GM23338 (cell line): ENCODE results near the gene ARL5B. TPM values are rescaled to one million over a fixed set of nuclear protein-coding genes. Genes with fewer than 3 reads are reported as not detected.

Source experiments
- ATAC-seq: fragments of 200-7000 bp; cut with Tn5 transposase; 3 replicates; pipeline ENCODE4 v1.9.1; 2020
- DNase-seq: peaks from one replicate; pipeline ENCODE4 v3.0.0-alpha.2; 2015; ENCODE audit warnings: low spot score
- H2AFZ ChIP-seq: fragments of 200-600 bp; sonication (generic); 2 replicates; pipeline ENCODE4 v1.8.0; 2016; ENCODE audit warnings: antibody characterized with exemption, mild to moderate bottlenecking, moderate library complexity
- H3F3A ChIP-seq: fragments of 200-600 bp; sonication (generic); replicated peaks from 2 replicates; pipeline ENCODE4 v1.8.0; 2017; ENCODE audit warnings: antibody characterized with exemption, mixed run types, low read depth
- H3K27ac ChIP-seq: fragments of 200-600 bp; sonication (generic); 2 replicates; pipeline ENCODE4 v1.6.1; 2016; ENCODE audit warnings: low read depth
- H3K27me3 ChIP-seq: fragments of 200-600 bp; sonication (generic); 2 replicates; pipeline ENCODE4 v1.8.0; 2016; ENCODE audit warnings: mild to moderate bottlenecking, mixed run types, moderate library complexity; ENCODE audit not compliant: insufficient read depth
- H3K36me3 ChIP-seq: fragments of 200-600 bp; sonication (generic); 2 replicates; pipeline ENCODE4 v1.8.0; 2016; ENCODE audit warnings: mild to moderate bottlenecking; ENCODE audit not compliant: insufficient read depth
- H3K4me1 ChIP-seq: fragments of 200-600 bp; sonication (generic); 2 replicates; pipeline ENCODE4 v1.8.0; 2016; ENCODE audit warnings: mild to moderate bottlenecking, moderate library complexity; ENCODE audit not compliant: insufficient read depth
- H3K4me2 ChIP-seq: fragments of 200-600 bp; sonication (generic); 2 replicates; pipeline ENCODE4 v1.7.1; 2017; ENCODE audit warnings: mixed run types
- H3K4me3 ChIP-seq: fragments of 200-600 bp; sonication (generic); 2 replicates; pipeline ENCODE4 v1.6.1; 2016; ENCODE audit warnings: mixed run types
- H3K79me2 ChIP-seq: fragments of 200-600 bp; sonication (generic); replicated peaks from 2 replicates; pipeline ENCODE4 v1.8.0; 2017; ENCODE audit warnings: mild to moderate bottlenecking; ENCODE audit not compliant: insufficient read depth
- H3K9me2 ChIP-seq: fragments of 200-600 bp; sonication (generic); 2 replicates; pipeline ENCODE4 v1.8.0; 2017; ENCODE audit not compliant: insufficient read depth
- H4K20me1 ChIP-seq: fragments of 200-600 bp; sonication (generic); replicated peaks from 2 replicates; pipeline ENCODE4 v1.8.0; 2017; ENCODE audit warnings: mild to moderate bottlenecking; ENCODE audit not compliant: insufficient read depth
- H3K27ac Mint-ChIP-seq: 2 replicates; pipeline ENCODE4 v1.8.0; 2020; ENCODE audit warnings: inconsistent platforms, mild to moderate bottlenecking, moderate library complexity, mixed read lengths
- H3K27me3 Mint-ChIP-seq: 3 replicates; pipeline ENCODE4 v1.8.0; 2022; ENCODE audit warnings: low read depth, mild to moderate bottlenecking, moderate library complexity, mixed read lengths, inconsistent platforms; ENCODE audit not compliant: insufficient read depth, poor library complexity
- H3K36me3 Mint-ChIP-seq: 3 replicates; pipeline ENCODE4 v1.8.0; 2021; ENCODE audit warnings: low read depth, mild to moderate bottlenecking, inconsistent platforms, moderate library complexity, mixed read lengths
- H3K4me1 Mint-ChIP-seq: 3 replicates; pipeline ENCODE4 v1.8.0; 2020; ENCODE audit warnings: mild to moderate bottlenecking, inconsistent platforms, mixed read lengths
- H3K4me3 Mint-ChIP-seq: 3 replicates; pipeline ENCODE4 v1.8.0; 2021; ENCODE audit warnings: moderate library complexity, mild to moderate bottlenecking, inconsistent platforms, mixed read lengths
- H3K9me3 Mint-ChIP-seq: 3 replicates; pipeline ENCODE4 v1.8.0; 2020; ENCODE audit warnings: moderate library complexity, mild to moderate bottlenecking, inconsistent platforms, mixed read lengths
- CREB1 ChIP-seq: fragments of 250-450 bp; sonication (Bioruptor Pico); IDR thresholded peaks from 2 replicates; pipeline ENCODE4 v1.5.0; 2020; ENCODE audit warnings: low read depth, mild to moderate bottlenecking, moderate library complexity
- EZH2phosphoT487 ChIP-seq: fragments of 200-600 bp; sonication (generic); IDR thresholded peaks from one replicate; pipeline ENCODE4 v1.8.1; 2018; ENCODE audit warnings: antibody characterized with exemption; ENCODE audit not compliant: unreplicated experiment
- ZNF114 ChIP-seq: fragments of 250-450 bp; sonication (Bioruptor Pico); IDR thresholded peaks from 2 replicates; pipeline ENCODE4 v1.5.0; 2020; ENCODE audit warnings: mild to moderate bottlenecking, moderate library complexity
- polyA plus RNA-seq: library from polyadenylated mRNA; unstranded; fragments of >200 nt; fragmentation: Nextera tagmentation; extraction: Ambion mirVana; gene quantifications from 2 replicates; pipeline ENCODE4 v1.2.1, GENCODE V29; 2016
- total RNA-seq: library from RNA; depleted of rRNA; stranded (reverse); fragments of >200 nt; shearing (Covaris generic); gene quantifications from 2 replicates; pipeline ENCODE4 v1.2.3, GENCODE V29; 2014
- TF ChIP-seq, protein P1 (sequence below): IDR thresholded peaks from one replicate; pipeline ENCODE4 v1.6.1; 2018; ENCODE audit warnings: antibody characterized with exemption; ENCODE audit not compliant: unreplicated experiment
- TF ChIP-seq, protein P2 (sequence below), 2 experiments: fragments of 200-600 bp in 1 of 2; sonication (generic) in 1 of 2; conservative IDR thresholded peaks; 2 replicates each; pipeline versions ENCODE4 v1.5.1 to v1.6.1; 2016 to 2017; ENCODE audit warnings: antibody characterized with exemption in 2 of 2, low read depth in 2 of 2, mild to moderate bottlenecking in 2 of 2, moderate library complexity in 1 of 2

ARL5B gene
- total and polyA plus RNA-seq, 2 experiments from 2014 or later = 22.8 to 76.4 TPM

DNA sequence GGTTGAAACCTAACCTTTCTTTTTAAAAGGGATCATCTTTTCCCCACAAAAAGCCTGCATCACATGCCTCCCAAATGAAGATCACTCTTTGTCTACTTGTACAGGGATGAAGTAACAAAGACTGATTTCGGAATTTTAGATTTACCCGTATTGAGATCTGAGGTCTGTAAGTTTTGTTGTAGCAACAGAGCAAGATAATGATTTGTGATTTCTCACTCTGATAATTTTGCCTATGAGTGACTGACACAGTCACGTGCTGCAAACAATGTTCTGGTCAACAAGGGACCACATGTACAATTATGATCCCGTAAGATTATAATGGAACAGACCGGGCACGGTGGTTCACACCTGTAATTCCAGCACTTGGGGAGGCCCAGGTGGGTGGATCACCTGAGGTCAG lies 31.3 kb downstream of the ARL5B start:
- Mint-ChIP-seq H3K4me3 (no peak overlapping the region), H3K27ac (no peak overlapping the region), H3K9me3 (no peaks in the 10 kb centered on the region; the same call in 2 of the 3 replicates), H3K27me3 (peaks cover 5% of the 10 kb centered on the region), H3K36me3 (no peaks in the 10 kb centered on the region), H3K4me1 (no peaks in the 10 kb centered on the region)
- H3K9me2 ChIP-seq = no peaks in the 10 kb centered on the region
- no peak overlapping the region for H2AFZ ChIP-seq
- no peaks in the 10 kb centered on the region for H3K36me3 ChIP-seq
- 0 out of 2 replicates have a peak, but pooled peaks cover 6% of the 10 kb centered on the region for H3K4me1 ChIP-seq
- no peak overlapping the region for H3K4me2 ChIP-seq
- no peak for DNase-seq
- no peaks in the 10 kb centered on the region for H3K27me3 ChIP-seq
- ATAC-seq = no peak
- no peaks in the 10 kb centered on the region for H4K20me1 ChIP-seq
- TF ChIP-seq, protein P1, sequence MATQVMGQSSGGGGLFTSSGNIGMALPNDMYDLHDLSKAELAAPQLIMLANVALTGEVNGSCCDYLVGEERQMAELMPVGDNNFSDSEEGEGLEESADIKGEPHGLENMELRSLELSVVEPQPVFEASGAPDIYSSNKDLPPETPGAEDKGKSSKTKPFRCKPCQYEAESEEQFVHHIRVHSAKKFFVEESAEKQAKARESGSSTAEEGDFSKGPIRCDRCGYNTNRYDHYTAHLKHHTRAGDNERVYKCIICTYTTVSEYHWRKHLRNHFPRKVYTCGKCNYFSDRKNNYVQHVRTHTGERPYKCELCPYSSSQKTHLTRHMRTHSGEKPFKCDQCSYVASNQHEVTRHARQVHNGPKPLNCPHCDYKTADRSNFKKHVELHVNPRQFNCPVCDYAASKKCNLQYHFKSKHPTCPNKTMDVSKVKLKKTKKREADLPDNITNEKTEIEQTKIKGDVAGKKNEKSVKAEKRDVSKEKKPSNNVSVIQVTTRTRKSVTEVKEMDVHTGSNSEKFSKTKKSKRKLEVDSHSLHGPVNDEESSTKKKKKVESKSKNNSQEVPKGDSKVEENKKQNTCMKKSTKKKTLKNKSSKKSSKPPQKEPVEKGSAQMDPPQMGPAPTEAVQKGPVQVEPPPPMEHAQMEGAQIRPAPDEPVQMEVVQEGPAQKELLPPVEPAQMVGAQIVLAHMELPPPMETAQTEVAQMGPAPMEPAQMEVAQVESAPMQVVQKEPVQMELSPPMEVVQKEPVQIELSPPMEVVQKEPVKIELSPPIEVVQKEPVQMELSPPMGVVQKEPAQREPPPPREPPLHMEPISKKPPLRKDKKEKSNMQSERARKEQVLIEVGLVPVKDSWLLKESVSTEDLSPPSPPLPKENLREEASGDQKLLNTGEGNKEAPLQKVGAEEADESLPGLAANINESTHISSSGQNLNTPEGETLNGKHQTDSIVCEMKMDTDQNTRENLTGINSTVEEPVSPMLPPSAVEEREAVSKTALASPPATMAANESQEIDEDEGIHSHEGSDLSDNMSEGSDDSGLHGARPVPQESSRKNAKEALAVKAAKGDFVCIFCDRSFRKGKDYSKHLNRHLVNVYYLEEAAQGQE = no peak
- H3K4me3 ChIP-seq = no peak overlapping the region
- no peak overlapping the region for H3K27ac ChIP-seq
- no peaks in the 10 kb centered on the region for H3F3A ChIP-seq
- H3K79me2 ChIP-seq = no peaks in the 10 kb centered on the region

DNA sequence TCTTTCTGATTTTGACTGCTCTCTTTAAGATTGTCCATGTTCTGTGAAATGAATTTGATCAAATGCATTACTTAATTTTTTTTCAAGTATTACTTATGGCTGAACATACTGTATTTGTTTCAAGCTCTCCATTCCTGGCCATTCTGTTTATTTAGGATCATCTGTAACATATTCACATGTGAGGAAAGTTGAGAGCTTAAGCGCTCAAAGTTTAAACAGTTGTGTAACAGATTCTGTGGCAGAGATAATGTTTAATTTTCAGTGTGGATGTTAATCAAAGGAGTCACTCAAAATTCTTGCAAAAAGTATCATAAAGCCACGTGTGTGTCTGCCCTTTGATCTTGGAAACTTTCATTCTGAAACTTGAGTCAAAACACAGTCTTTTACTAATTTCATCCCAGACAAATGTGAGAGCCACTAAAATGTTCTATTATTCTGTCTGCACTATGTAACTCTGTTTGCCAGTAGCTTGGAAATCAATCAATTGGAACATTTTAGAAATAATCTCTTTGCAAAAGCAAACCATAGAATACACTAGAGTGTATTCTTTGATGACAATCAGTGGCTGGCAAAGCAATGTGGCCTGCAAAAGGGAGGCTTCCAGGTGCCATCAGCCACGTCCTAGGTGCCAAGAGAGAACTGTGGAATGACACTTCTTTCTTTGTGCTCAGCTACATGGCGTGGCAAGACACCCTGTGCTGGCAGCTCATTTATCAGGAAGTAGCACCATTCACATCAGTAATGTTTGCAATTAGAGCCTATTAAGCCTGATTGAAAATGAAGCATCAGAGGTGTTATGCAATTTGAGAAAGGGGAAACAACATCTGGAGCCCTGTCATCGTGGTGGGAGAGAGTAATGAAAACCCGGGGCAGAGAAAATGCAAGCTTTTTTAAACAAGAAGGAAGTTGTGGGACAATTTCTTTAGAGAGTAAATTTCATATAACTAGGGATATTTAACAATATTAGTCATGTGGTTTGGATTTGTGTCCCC lies 40.9 kb downstream of the ARL5B start:
- ATAC-seq (no peak), DNase-seq (no peak)
- Histone ChIP-seq H3K4me3 (no peak overlapping the region), H3K4me1 (no peaks in the 10 kb centered on the region), H3K27me3 (no peaks in the 10 kb centered on the region), H2AFZ (no peak overlapping the region), H3K9me2 (no peaks in the 10 kb centered on the region), H3K36me3 (no peaks in the 10 kb centered on the region), H3K4me2 (no peak overlapping the region), H3K79me2 (no peaks in the 10 kb centered on the region), H3F3A (no peaks in the 10 kb centered on the region), H4K20me1 (no peaks in the 10 kb centered on the region), H3K27ac (no peak overlapping the region)
- no peaks in the 10 kb centered on the region for H3K27me3 Mint-ChIP-seq
- no peak overlapping the region for H3K4me3 Mint-ChIP-seq
- H3K4me1 Mint-ChIP-seq = no peaks in the 10 kb centered on the region
- H3K27ac Mint-ChIP-seq = no peak overlapping the region
- no peaks in the 10 kb centered on the region for H3K36me3 Mint-ChIP-seq
- H3K9me3 Mint-ChIP-seq = peaks cover 5% of the 10 kb centered on the region; the same call in 2 of the 3 replicates
- TF ChIP-seq EZH2phosphoT487 (no peak), CREB1 (CRISPR knock-in tag) (no peak), ZNF114 (CRISPR knock-in tag) (no peak)
- TF ChIP-seq, protein P1 = no peak
- TF ChIP-seq, protein P2, sequence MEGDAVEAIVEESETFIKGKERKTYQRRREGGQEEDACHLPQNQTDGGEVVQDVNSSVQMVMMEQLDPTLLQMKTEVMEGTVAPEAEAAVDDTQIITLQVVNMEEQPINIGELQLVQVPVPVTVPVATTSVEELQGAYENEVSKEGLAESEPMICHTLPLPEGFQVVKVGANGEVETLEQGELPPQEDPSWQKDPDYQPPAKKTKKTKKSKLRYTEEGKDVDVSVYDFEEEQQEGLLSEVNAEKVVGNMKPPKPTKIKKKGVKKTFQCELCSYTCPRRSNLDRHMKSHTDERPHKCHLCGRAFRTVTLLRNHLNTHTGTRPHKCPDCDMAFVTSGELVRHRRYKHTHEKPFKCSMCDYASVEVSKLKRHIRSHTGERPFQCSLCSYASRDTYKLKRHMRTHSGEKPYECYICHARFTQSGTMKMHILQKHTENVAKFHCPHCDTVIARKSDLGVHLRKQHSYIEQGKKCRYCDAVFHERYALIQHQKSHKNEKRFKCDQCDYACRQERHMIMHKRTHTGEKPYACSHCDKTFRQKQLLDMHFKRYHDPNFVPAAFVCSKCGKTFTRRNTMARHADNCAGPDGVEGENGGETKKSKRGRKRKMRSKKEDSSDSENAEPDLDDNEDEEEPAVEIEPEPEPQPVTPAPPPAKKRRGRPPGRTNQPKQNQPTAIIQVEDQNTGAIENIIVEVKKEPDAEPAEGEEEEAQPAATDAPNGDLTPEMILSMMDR (conservative IDR thresholded peaks at IDR 0.05; ENCODE audit: low read depth in 2 of 2) = no peak
